SU-DHL-6 (cell line): Measurements from ENCODE around the gene SLC27A1.
A peak's percentile ranks its signal among the peaks of the same experiment; 100 is the strongest.

ENCODE experiments used
- H2AFZ ChIP-seq: fragments of 200-600 bp; sonication (generic); 2 replicates; pipeline ENCODE4 v1.6.1; 2014; ENCODE audit warnings: low read depth, mild to moderate bottlenecking, moderate library complexity, mixed read lengths, antibody characterized with exemption, low read length; ENCODE audit not compliant: severe bottlenecking
- H3F3A ChIP-seq: fragments of 200-600 bp; shearing (Covaris generic); 2 replicates; pipeline ENCODE4 v1.6.0; 2016; ENCODE audit warnings: antibody characterized with exemption, mild to moderate bottlenecking; ENCODE audit not compliant: insufficient read depth
- H3K27ac ChIP-seq: fragments of 200-600 bp; sonication (generic); 2 replicates; pipeline ENCODE4 v1.5.1; 2016; ENCODE audit warnings: low read depth, mild to moderate bottlenecking, low read length, moderate library complexity, mixed read lengths
- H3K27me3 ChIP-seq: fragments of 200-600 bp; sonication (generic), shearing (Covaris generic); 2 replicates; pipeline ENCODE4 v1.6.0; 2014; ENCODE audit warnings: mild to moderate bottlenecking, low read length
- H3K36me3 ChIP-seq: fragments of 200-600 bp; sonication (generic); 2 replicates; pipeline ENCODE4 v1.6.1; 2014; ENCODE audit warnings: mild to moderate bottlenecking, low read length, mixed read lengths
- H3K4me2 ChIP-seq: fragments of 300-600, 200-600 bp; shearing (Covaris generic), sonication (generic); 2 replicates; pipeline ENCODE4 v1.6.0; 2014; ENCODE audit warnings: low read length, low read depth, mild to moderate bottlenecking; ENCODE audit not compliant: poor library complexity, severe bottlenecking
- H3K4me3 ChIP-seq: fragments of 200-600 bp; sonication (generic); 2 replicates; pipeline ENCODE4 v1.5.1; 2014; ENCODE audit warnings: antibody characterized with exemption, low read length, mild to moderate bottlenecking, mixed read lengths; ENCODE audit not compliant: insufficient read depth, poor library complexity, severe bottlenecking
- H3K79me2 ChIP-seq: fragments of 200-600 bp; sonication (generic); 2 replicates; pipeline ENCODE4 v1.6.1; 2014; ENCODE audit warnings: mild to moderate bottlenecking, low read length, moderate library complexity; ENCODE audit not compliant: insufficient read depth
- H3K9ac ChIP-seq: fragments of 200-600 bp; sonication (generic); 2 replicates; pipeline ENCODE4 v1.7.0; 2014; ENCODE audit warnings: mild to moderate bottlenecking, low read length
- H3K9me2 ChIP-seq: fragments of 200-600 bp; sonication (generic); replicated peaks from 2 replicates; pipeline ENCODE4 v1.6.1; 2014; ENCODE audit warnings: low read length; ENCODE audit not compliant: insufficient read depth
- H3K9me3 ChIP-seq: fragments of 200-600 bp; sonication (generic); 2 replicates; pipeline ENCODE4 v1.6.1; 2014; ENCODE audit warnings: low read length, mixed read lengths; ENCODE audit not compliant: insufficient read depth
- H4K20me1 ChIP-seq: fragments of 200-600 bp; sonication (generic); 2 replicates; pipeline ENCODE4 v1.6.1; 2014; ENCODE audit warnings: low read depth, mild to moderate bottlenecking, antibody characterized with exemption, low read length, moderate library complexity, mixed read lengths
- CTCF ChIP-seq: fragments of 200-600 bp; sonication (generic); IDR thresholded peaks from one replicate; pipeline ENCODE4 v1.5.1; 2017; ENCODE audit warnings: antibody characterized with exemption, mild to moderate bottlenecking, low read length, moderate library complexity; ENCODE audit not compliant: insufficient read depth, poor library complexity, severe bottlenecking
- EZH2phosphoT487 ChIP-seq: fragments of 200-600 bp; sonication (generic), shearing (Covaris generic); conservative IDR thresholded peaks from 2 replicates; pipeline ENCODE4 v1.6.1; 2018; ENCODE audit warnings: mild to moderate bottlenecking, antibody characterized with exemption, low read length, moderate library complexity, mixed read lengths

The SLC27A1 gene

GRCh38 chr19:17511724-17512573 lies 41.6 kb downstream of the SLC27A1 start:
- TF ChIP-seq CTCF = peak; percentile 30
- TF ChIP-seq EZH2phosphoT487 = no peak

GRCh38 chr19:17512574-17512939 lies 42.2 kb downstream of the SLC27A1 start:
- Histone ChIP-seq H3K27ac (peak overlapping the region; percentile 83), H3K27me3 (no peaks in the 10 kb centered on the region), H3K9ac (peak overlapping the region; percentile 87), H3K9me2 (no peaks in the 10 kb centered on the region), H2AFZ (no peak overlapping the region), H3K36me3 (peaks cover 12% of the 10 kb centered on the region), H3K79me2 (peaks cover 25% of the 10 kb centered on the region), H4K20me1 (no peaks in the 10 kb centered on the region), H3F3A (no peaks in the 10 kb centered on the region), H3K4me2 (peak overlapping the region; percentile 83), H3K4me3 (peak overlapping the region; percentile 70), H3K9me3 (peaks cover 5% of the 10 kb centered on the region; the same call in 1 of the 2 replicates)
- no peak for TF ChIP-seq CTCF
- no peak for TF ChIP-seq EZH2phosphoT487

More at GRCh38 chr19:17511724-17512573, 41.6 kb downstream of the SLC27A1 start:
- peak overlapping the region; percentile 70 for H3K4me3 ChIP-seq
- peak overlapping the region; percentile 83 for H3K27ac ChIP-seq
- peak overlapping the region; percentile 83 for H3K4me2 ChIP-seq
- H2AFZ ChIP-seq = no peak overlapping the region
- H3F3A ChIP-seq = no peaks in the 10 kb centered on the region
- H3K79me2 ChIP-seq = peaks cover 25% of the 10 kb centered on the region
- H3K9me3 ChIP-seq = no peaks in the 10 kb centered on the region
- H3K9me2 ChIP-seq = no peaks in the 10 kb centered on the region
- H3K9ac ChIP-seq = peak overlapping the region; percentile 87
- H3K36me3 ChIP-seq = 0 out of 2 replicates have a peak, but pooled peaks cover 6% of the 10 kb centered on the region
- no peaks in the 10 kb centered on the region for H4K20me1 ChIP-seq
- no peaks in the 10 kb centered on the region for H3K27me3 ChIP-seq

GRCh38 chr19:17515408-17516149 lies 45.3 kb downstream of the SLC27A1 start:
- no peak for TF ChIP-seq CTCF
- Histone ChIP-seq H3K9me2 (no peaks in the 10 kb centered on the region), H3K27ac (no peak overlapping the region), H3K27me3 (no peaks in the 10 kb centered on the region), H3K4me3 (no peak overlapping the region), H3K79me2 (peaks cover 11% of the 10 kb centered on the region), H4K20me1 (no peaks in the 10 kb centered on the region), H3K9ac (no peak overlapping the region), H3K4me2 (no peak overlapping the region), H3F3A (peaks cover 14% of the 10 kb centered on the region), H2AFZ (no peak overlapping the region), H3K9me3 (peaks cover 7% of the 10 kb centered on the region; the same call in 1 of the 2 replicates), H3K36me3 (peaks cover 20% of the 10 kb centered on the region)
